ENCODE results near the gene FBXL22.

The FBXL22 gene

DNA sequence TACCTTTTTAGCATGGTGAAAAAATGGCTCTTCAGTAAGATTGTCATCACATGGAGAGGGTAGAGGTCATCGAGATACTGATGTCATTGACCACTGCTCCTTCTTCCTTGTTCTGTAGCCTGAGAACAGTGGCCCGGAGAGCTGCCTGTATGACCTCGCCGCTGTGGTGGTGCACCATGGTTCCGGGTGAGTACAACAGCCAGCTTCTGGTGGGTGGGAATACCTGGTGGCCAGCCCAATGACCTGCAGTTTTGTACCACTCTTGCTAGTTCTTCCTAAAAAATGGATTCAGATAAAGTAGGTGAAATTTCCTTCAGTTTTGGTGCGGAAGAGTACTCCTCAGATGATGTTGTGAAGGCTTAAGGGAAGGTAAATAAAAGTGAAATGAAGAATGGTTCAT, 8.4 kb upstream of the FBXL22 start:
- TF ChIP-seq FOXP2 (optimal IDR thresholded peaks at IDR 0.05; ENCODE audit: borderline replicate concordance, extremely low read depth, extremely low read length, insufficient read depth) (no peak), SIN3A (IDR thresholded peaks at IDR 0.05; ENCODE audit: borderline replicate concordance, insufficient read depth, low read length) (no peak), TAF1 (IDR thresholded peaks at IDR 0.05; ENCODE audit: borderline replicate concordance, insufficient read depth, low read length) (no peak), POLR2AphosphoS5 (IDR thresholded peaks at IDR 0.05; ENCODE audit: low read depth, low read length) (no peak)
- TF ChIP-seq, protein P1, sequence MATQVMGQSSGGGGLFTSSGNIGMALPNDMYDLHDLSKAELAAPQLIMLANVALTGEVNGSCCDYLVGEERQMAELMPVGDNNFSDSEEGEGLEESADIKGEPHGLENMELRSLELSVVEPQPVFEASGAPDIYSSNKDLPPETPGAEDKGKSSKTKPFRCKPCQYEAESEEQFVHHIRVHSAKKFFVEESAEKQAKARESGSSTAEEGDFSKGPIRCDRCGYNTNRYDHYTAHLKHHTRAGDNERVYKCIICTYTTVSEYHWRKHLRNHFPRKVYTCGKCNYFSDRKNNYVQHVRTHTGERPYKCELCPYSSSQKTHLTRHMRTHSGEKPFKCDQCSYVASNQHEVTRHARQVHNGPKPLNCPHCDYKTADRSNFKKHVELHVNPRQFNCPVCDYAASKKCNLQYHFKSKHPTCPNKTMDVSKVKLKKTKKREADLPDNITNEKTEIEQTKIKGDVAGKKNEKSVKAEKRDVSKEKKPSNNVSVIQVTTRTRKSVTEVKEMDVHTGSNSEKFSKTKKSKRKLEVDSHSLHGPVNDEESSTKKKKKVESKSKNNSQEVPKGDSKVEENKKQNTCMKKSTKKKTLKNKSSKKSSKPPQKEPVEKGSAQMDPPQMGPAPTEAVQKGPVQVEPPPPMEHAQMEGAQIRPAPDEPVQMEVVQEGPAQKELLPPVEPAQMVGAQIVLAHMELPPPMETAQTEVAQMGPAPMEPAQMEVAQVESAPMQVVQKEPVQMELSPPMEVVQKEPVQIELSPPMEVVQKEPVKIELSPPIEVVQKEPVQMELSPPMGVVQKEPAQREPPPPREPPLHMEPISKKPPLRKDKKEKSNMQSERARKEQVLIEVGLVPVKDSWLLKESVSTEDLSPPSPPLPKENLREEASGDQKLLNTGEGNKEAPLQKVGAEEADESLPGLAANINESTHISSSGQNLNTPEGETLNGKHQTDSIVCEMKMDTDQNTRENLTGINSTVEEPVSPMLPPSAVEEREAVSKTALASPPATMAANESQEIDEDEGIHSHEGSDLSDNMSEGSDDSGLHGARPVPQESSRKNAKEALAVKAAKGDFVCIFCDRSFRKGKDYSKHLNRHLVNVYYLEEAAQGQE (IDR thresholded peaks at IDR 0.05; ENCODE audit: insufficient read depth in 1 of 2, low read depth in 2 of 2, low read length in 2 of 2), result no peak

DNA sequence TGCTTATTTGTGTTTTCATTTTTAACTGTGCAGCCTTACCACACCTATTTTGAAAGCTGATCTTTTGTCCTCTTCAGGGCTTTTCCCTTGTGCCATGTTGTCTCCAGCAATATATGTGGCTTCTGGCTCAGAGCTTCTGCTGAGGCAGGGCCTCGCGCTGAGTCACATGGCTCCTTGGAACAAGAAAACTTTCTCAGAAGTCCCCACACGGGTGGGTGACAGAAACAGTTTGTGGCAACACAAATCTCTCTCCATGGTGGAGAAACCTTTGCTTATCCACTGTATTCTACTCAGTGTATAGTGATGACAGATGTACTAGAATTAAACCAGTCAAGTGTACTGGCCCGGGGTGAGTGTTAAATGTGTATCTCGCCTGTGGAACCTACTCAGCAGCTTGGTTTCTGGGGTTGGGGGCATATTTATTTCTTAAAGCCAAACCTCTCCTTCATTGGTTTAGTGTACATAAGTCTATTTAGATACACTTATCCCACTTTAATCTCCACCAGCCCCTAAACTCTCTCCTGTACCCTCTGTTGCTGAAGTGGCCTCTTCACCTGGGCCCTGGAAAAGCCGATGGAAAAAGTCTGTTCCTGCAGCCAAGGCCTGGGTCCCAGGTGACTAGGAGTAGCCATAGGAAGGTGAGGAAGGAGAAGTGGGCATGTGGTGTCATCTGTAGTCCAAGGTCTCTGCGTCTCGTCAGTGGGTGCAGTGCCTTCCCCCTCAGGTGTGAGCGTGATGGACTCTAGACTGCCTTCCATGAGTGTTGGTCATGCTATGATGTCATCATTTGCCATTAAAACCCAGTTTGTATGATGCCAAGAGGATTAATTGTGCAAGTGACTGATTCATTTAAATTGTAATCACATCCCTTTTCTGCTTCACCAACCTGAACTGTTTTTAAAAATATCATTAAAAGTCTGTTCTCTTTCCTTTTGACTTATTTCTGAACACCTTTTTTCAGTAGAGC, 3.2 kb upstream of the FBXL22 start:
- no peak for TF ChIP-seq SIN3A (IDR thresholded peaks at IDR 0.05; ENCODE audit: borderline replicate concordance, insufficient read depth, low read length)
- TF ChIP-seq POLR2AphosphoS5 (IDR thresholded peaks at IDR 0.05; ENCODE audit: low read depth, low read length), result no peak
- TF ChIP-seq, protein P1 (IDR thresholded peaks at IDR 0.05; ENCODE audit: insufficient read depth in 1 of 2, low read depth in 2 of 2, low read length in 2 of 2), result no peak
- no peak for TF ChIP-seq TAF1 (IDR thresholded peaks at IDR 0.05; ENCODE audit: borderline replicate concordance, insufficient read depth, low read length)
- no peak for TF ChIP-seq FOXP2 (optimal IDR thresholded peaks at IDR 0.05; ENCODE audit: borderline replicate concordance, extremely low read depth, extremely low read length, insufficient read depth)

DNA sequence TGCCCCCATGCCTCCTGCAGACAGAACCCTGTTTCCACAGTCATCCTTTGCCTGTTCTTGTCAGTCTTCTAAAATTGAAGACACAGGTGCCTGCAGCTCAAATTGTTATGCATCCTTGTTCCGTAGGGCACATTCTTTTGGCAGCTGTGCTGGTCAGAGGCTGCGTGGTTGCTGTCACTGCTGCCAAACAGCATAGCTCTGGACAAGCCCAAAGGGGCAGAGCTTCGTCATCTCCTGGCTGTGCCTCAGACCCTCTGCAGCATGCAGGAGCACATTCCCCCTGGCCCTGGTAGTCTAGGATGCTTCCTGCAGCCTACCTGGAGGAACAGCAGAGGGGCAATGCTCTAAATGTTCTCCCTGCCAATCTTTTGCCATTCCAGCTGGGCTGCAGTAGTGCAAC, 2.1 kb upstream of the FBXL22 start:
- TF ChIP-seq POLR2AphosphoS5 (IDR thresholded peaks at IDR 0.05; ENCODE audit: low read depth, low read length) (no peak), TAF1 (IDR thresholded peaks at IDR 0.05; ENCODE audit: borderline replicate concordance, insufficient read depth, low read length) (no peak), FOXP2 (optimal IDR thresholded peaks at IDR 0.05; ENCODE audit: borderline replicate concordance, extremely low read depth, extremely low read length, insufficient read depth) (no peak)

DNA sequence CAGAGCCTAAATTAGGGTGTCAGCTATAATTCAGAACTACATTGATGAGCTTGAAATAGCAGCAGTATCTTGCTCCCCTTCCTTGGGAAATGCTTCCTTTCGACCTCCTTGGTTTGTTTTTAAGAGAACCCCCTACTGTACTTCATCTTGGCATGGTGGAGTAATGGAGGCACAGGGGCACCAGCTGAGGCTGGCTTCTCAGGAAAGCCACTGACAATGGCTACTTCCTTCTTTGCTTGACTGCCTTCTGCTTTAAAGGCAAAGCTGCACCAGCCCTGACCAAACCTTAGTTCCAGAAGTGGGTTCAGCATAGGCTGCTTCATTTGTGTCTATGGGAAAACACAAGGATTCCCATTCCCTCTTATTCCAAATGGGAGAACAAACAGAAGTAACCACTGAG, 1.5 kb upstream of the FBXL22 start:
- TF ChIP-seq TAF1 (IDR thresholded peaks at IDR 0.05; ENCODE audit: borderline replicate concordance, insufficient read depth, low read length), result no peak
- no peak for TF ChIP-seq FOXP2 (optimal IDR thresholded peaks at IDR 0.05; ENCODE audit: borderline replicate concordance, extremely low read depth, extremely low read length, insufficient read depth)
- TF ChIP-seq, protein P1 (IDR thresholded peaks at IDR 0.05; ENCODE audit: insufficient read depth in 1 of 2, low read depth in 2 of 2, low read length in 2 of 2), result no peak
- no peak for TF ChIP-seq POLR2AphosphoS5 (IDR thresholded peaks at IDR 0.05; ENCODE audit: low read depth, low read length)
- no peak for TF ChIP-seq SIN3A (IDR thresholded peaks at IDR 0.05; ENCODE audit: borderline replicate concordance, insufficient read depth, low read length)

DNA sequence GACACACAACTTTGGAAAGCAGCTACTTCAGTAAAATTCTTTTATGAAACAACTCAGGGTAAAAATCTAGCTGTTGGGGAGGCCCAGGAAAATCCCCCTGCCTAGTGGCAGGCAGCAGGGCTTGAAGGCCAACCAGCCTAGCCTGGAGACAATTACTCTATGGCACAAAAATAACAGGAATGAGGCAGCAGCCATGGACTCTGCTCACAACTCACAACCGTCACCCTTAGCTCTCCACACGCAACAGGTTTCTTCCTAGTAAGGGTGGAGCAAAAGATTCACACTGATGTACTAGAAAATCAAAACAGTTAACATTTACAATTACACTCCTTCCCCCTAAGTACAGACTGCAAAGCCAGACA, 530 bp upstream of the FBXL22 start:
- TF ChIP-seq SIN3A (IDR thresholded peaks at IDR 0.05; ENCODE audit: borderline replicate concordance, insufficient read depth, low read length) (no peak), POLR2AphosphoS5 (IDR thresholded peaks at IDR 0.05; ENCODE audit: low read depth, low read length) (no peak), FOXP2 (optimal IDR thresholded peaks at IDR 0.05; ENCODE audit: borderline replicate concordance, extremely low read depth, extremely low read length, insufficient read depth) (no peak), TAF1 (IDR thresholded peaks at IDR 0.05; ENCODE audit: borderline replicate concordance, insufficient read depth, low read length) (no peak)

DNA sequence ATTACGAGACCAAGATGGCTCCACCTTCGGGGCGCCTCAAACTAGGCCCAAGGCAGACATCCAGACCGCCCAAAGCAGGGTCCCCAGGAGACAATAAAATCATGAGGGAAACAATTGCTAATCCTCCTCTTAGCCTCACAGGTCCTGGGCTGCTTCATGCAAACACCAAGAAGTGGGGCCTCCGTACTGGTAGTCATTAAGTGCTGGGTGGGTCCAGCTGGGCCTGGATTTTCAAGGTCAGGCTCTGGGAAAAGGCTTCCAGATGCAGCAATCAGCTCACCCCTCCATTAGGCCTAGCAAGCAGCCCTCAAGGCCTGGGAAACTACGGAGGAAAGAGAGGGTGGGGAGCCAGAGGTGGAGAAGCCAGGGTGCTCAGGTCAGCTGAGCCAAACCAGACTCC, 634 bp downstream of the FBXL22 start:
- TF ChIP-seq TAF1 (IDR thresholded peaks at IDR 0.05; ENCODE audit: borderline replicate concordance, insufficient read depth, low read length), result no peak
- TF ChIP-seq, protein P1 (IDR thresholded peaks at IDR 0.05; ENCODE audit: insufficient read depth in 1 of 2, low read depth in 2 of 2, low read length in 2 of 2), result no peak
- no peak for TF ChIP-seq SIN3A (IDR thresholded peaks at IDR 0.05; ENCODE audit: borderline replicate concordance, insufficient read depth, low read length)
- no peak for TF ChIP-seq POLR2AphosphoS5 (IDR thresholded peaks at IDR 0.05; ENCODE audit: low read depth, low read length)
- TF ChIP-seq FOXP2 (optimal IDR thresholded peaks at IDR 0.05; ENCODE audit: borderline replicate concordance, extremely low read depth, extremely low read length, insufficient read depth), result no peak

Data from PFSK-1 (cell line).